DND-41 (cell line): Measurements from ENCODE around the gene LYRM1.

Experiments used
- ATAC-seq: fragments of 200-7000 bp; cut with Tn5 transposase; 3 replicates; pipeline ENCODE4 v1.9.1; 2021; ENCODE audit warnings: low read depth; ENCODE audit not compliant: insufficient read depth
- DNase-seq: peaks from one replicate; pipeline ENCODE4 v3.0.0-alpha.2; 2020
- H2AFZ ChIP-seq: 2 replicates; pipeline ENCODE4 v1.6.0; 2012; ENCODE audit warnings: low read depth, low read length
- H3K27ac ChIP-seq: 2 replicates; pipeline ENCODE4 v1.5.1; 2012; ENCODE audit warnings: low read length, inconsistent platforms
- H3K27me3 ChIP-seq: fragments of 200-600 bp; sonication (generic); 2 replicates; pipeline ENCODE4 v1.6.0; 2012; ENCODE audit warnings: low read length, mild to moderate bottlenecking, inconsistent platforms; ENCODE audit not compliant: insufficient read depth, poor library complexity
- H3K36me3 ChIP-seq: 2 replicates; pipeline ENCODE4 v1.5.1; 2012; ENCODE audit warnings: low read length, inconsistent platforms; ENCODE audit not compliant: insufficient read depth
- H3K4me1 ChIP-seq: 2 replicates; pipeline ENCODE4 v1.5.1; 2012; ENCODE audit warnings: mild to moderate bottlenecking, low read length; ENCODE audit not compliant: insufficient read depth
- H3K4me2 ChIP-seq: 2 replicates; pipeline ENCODE4 v1.6.0; 2012; ENCODE audit warnings: mild to moderate bottlenecking, moderate library complexity, low read length, inconsistent platforms; ENCODE audit not compliant: insufficient read depth
- H3K4me3 ChIP-seq, 2 experiments: fragments of 200-600 bp in 1 of 2; shearing (Covaris generic) in 1 of 2; 2 replicates each; pipeline ENCODE4 v1.5.1; 2012 to 2016; ENCODE audit warnings: inconsistent platforms in 2 of 2, low read length in 2 of 2, mild to moderate bottlenecking in 2 of 2, low read depth in 1 of 2, moderate library complexity in 1 of 2
- H3K79me2 ChIP-seq: 2 replicates; pipeline ENCODE4 v1.6.0; 2012; ENCODE audit warnings: low read length, inconsistent platforms; ENCODE audit not compliant: insufficient read depth
- H3K9ac ChIP-seq: 2 replicates; pipeline ENCODE4 v1.6.0; 2012; ENCODE audit warnings: low read depth, mild to moderate bottlenecking, inconsistent platforms, low read length, moderate library complexity
- H3K9me3 ChIP-seq: 2 replicates; pipeline ENCODE4 v1.5.1; 2012; ENCODE audit warnings: low read length, moderate library complexity, mild to moderate bottlenecking, inconsistent platforms; ENCODE audit not compliant: insufficient read depth, severe bottlenecking
- H4K20me1 ChIP-seq: 2 replicates; pipeline ENCODE4 v1.6.0; 2012; ENCODE audit warnings: low read length; ENCODE audit not compliant: insufficient read depth
- CTCF ChIP-seq: IDR thresholded peaks from 2 replicates; pipeline ENCODE4 v1.5.1; 2012; ENCODE audit warnings: borderline replicate concordance, low read length, moderate library complexity, mild to moderate bottlenecking; ENCODE audit not compliant: poor library complexity, severe bottlenecking; ENCODE audit errors: extremely low read depth
- EZH2 ChIP-seq: IDR thresholded peaks from 3 replicates; pipeline ENCODE4 v1.6.1; 2012; ENCODE audit warnings: borderline replicate concordance, low read depth, mild to moderate bottlenecking, moderate library complexity, low read length, inconsistent platforms; ENCODE audit not compliant: severe bottlenecking

The LYRM1 gene

GRCh38 chr16:20918486-20919239, 18.1 kb downstream of the LYRM1 start:
- H2AFZ ChIP-seq = no peak overlapping the region
- H3K27me3 ChIP-seq = no peaks in the 10 kb centered on the region
- H3K4me2 ChIP-seq = no peak overlapping the region
- H3K79me2 ChIP-seq = no peaks in the 10 kb centered on the region
- TF ChIP-seq CTCF (no peak), EZH2 (no peak)
- H3K9ac ChIP-seq = no peak overlapping the region
- H4K20me1 ChIP-seq = no peaks in the 10 kb centered on the region
- DNase-seq = no peak
- no peak overlapping the region for H3K4me3 ChIP-seq
- no peak for ATAC-seq
- no peaks in the 10 kb centered on the region for H3K9me3 ChIP-seq
- H3K4me1 ChIP-seq = no peaks in the 10 kb centered on the region
- no peak overlapping the region for H3K27ac ChIP-seq
- H3K36me3 ChIP-seq = peaks cover 3% of the 10 kb centered on the region; the same call in 1 of the 2 replicates

GRCh38 chr16:20920091-20920490, 19.5 kb downstream of the LYRM1 start:
- no peaks in the 10 kb centered on the region for H4K20me1 ChIP-seq
- DNase-seq = no peak
- H3K9me3 ChIP-seq = no peaks in the 10 kb centered on the region
- H3K27me3 ChIP-seq = no peaks in the 10 kb centered on the region
- H3K9ac ChIP-seq = no peak overlapping the region
- TF ChIP-seq CTCF (no peak), EZH2 (no peak)
- H3K27ac ChIP-seq = no peak overlapping the region
- peaks cover 3% of the 10 kb centered on the region; the same call in 1 of the 2 replicates for H3K36me3 ChIP-seq
- H3K79me2 ChIP-seq = no peaks in the 10 kb centered on the region
- H3K4me1 ChIP-seq = no peaks in the 10 kb centered on the region
- no peak for ATAC-seq
- H3K4me2 ChIP-seq = no peak overlapping the region
- no peak overlapping the region for H2AFZ ChIP-seq
- no peak overlapping the region for H3K4me3 ChIP-seq

- TF ChIP-seq EZH2 (no peak), CTCF (no peak)
- no peak overlapping the region for H3K4me2 ChIP-seq
- H3K27ac ChIP-seq = no peak overlapping the region
- H3K4me3 ChIP-seq = no peak overlapping the region
- no peak for ATAC-seq
- no peak overlapping the region for H3K9ac ChIP-seq
- H3K79me2 ChIP-seq = no peaks in the 10 kb centered on the region
- peaks cover under 1% of the 10 kb centered on the region; the same call in 1 of the 2 replicates for H3K36me3 ChIP-seq
- H3K9me3 ChIP-seq = no peaks in the 10 kb centered on the region
- no peak for DNase-seq
- no peaks in the 10 kb centered on the region for H4K20me1 ChIP-seq
- H3K27me3 ChIP-seq = no peaks in the 10 kb centered on the region
- H2AFZ ChIP-seq = no peak overlapping the region
- H3K4me1 ChIP-seq = no peaks in the 10 kb centered on the region
These were observed 20.2 kb downstream of the LYRM1 start for GRCh38 chr16:20920799-20921198.
